Measurements from ENCODE around the gene ACYP1. TPM values are rescaled to one million over a fixed set of nuclear protein-coding genes. Genes with fewer than 3 reads are reported as not detected.

Gene ACYP1
- total RNA-seq, 1 experiment from 2014 or later = 50.2 TPM

DNA sequence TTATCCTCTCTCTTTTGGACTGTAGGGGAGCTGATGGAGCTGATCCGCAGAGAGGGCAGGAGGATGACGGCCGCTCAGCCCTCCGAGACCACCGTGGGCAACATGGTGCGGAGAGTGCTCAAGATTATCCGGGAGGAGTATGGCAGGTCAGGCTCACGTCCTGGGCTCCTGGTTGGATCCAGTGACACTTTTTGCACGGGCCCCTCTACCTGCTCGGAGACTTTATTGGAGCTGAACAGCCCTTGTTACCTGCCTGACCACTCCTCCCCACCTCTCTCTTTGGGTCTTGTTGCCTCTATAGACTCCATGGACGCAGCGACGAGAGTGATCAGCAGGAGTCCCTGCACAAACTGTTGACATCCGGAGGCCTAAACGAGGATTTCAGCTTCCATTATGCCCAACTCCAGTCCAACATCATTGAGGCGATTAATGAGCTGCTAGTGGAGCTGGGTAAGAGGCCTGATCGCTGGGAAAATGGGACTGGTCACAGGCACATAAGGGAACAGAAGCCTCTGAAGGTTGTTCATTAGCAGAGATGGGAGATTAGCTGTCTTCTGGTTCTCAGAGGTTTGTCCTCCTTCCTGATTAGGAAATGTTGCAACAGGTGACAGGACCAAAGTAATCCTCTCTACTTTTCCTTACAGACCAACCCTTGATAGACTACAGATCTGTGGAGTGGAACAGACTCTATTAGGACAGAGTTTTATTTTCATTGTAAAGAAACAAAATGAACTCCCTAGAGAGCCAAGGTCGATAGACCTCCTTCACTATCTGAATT, 60.4 kb downstream of the ACYP1 start:
- Histone ChIP-seq H3K27me3 (replicated peaks; ENCODE audit: insufficient read depth, low read depth, low read length, poor library complexity) (no peaks in the 10 kb centered on the region), H3K4me1 (ENCODE audit: insufficient read depth, low read length, poor library complexity, severe bottlenecking) (peaks cover 11% of the 10 kb centered on the region), H3K4me3 (ENCODE audit: low read depth, low read length, poor library complexity, severe bottlenecking) (peak overlapping the region; percentile 85), H3K9me3 (ENCODE audit: low read depth, low read length, poor library complexity, severe bottlenecking) (peaks cover 6% of the 10 kb centered on the region), H3K27ac (ENCODE audit: low read depth, low read length, poor library complexity, severe bottlenecking) (peak overlapping the region; percentile 77), H3K36me3 (ENCODE audit: insufficient read depth, low read length, poor library complexity, severe bottlenecking) (peaks cover 38% of the 10 kb centered on the region)
- intact Hi-C loops (cut with micrococcal nuclease; ENCODE audit: unreplicated experiment) = no loop called here
- CTCF ChIA-PET = no interaction called here
- TF ChIP-seq CTCF (conservative IDR thresholded peaks at IDR 0.05; ENCODE audit: low read depth, low read length) = no peak
- no peak for TF ChIP-seq EZH2 (IDR thresholded peaks at IDR 0.05; ENCODE audit: borderline replicate concordance, low read depth, low read length, poor library complexity, severe bottlenecking)
- BruUV-seq (replicated peaks) = TSS peak; percentile 64
- DNase-seq (ENCODE audit: low spot score) = no peak
- POLR2A ChIA-PET (ENCODE audit: low non-redundant PET) = no interaction called here

Other genes with a start within 250 kb of the ACYP1 start
- gene PROX2, start 187.9 kb downstream of the ACYP1 start, total RNA-seq (2021) = not detected in 2 replicates
- 139 and 145 TPM in 2 replicates for gene DLST, start 182.1 kb downstream of the ACYP1 start, total RNA-seq (2021)
- gene RPS6KL1, start 140.8 kb downstream of the ACYP1 start, total RNA-seq (2021) = 0.80 and 1.0 TPM in 2 replicates
- gene PGF, start 108.4 kb downstream of the ACYP1 start, total RNA-seq (2021) = 32.2 and 48.1 TPM in 2 replicates
- 93.3 and 106 TPM in 2 replicates for gene EIF2B2, start 61.1 kb downstream of the ACYP1 start, total RNA-seq (2021)
- 21.0 and 24.0 TPM in 2 replicates for gene MLH3, start 12.6 kb downstream of the ACYP1 start, total RNA-seq (2021)
- gene ZC2HC1C, start 5.6 kb upstream of the ACYP1 start, total RNA-seq (2021) = 1.0 TPM in 2 replicates
- 75.8 and 76.1 TPM in 2 replicates for gene NEK9, start 63.0 kb upstream of the ACYP1 start, total RNA-seq (2021)
- 275 and 278 TPM in 2 replicates for gene TMED10, start 112.6 kb upstream of the ACYP1 start, total RNA-seq (2021)
- gene FOS, start 214.8 kb upstream of the ACYP1 start, total RNA-seq (2021) = 10.2 and 13.7 TPM in 2 replicates

Data from A673 (cell line).